HPDE6-E6E7 (cell line): ENCODE data around the gene AUTS2.
"Not testable (repeated sequence)": the region's sequence is repeated elsewhere in the genome, so short reads cannot be mapped to it uniquely, and the experiment has no call there.

ENCODE experiments used
- DNase-seq: peaks from one replicate; pipeline ENCODE4 v3.0.0; 2011; ENCODE audit warnings: missing footprints; ENCODE audit errors: extremely low spot score

The AUTS2 gene

GRCh38 chr7:70630440-70630817 is 1032.2 kb downstream of the AUTS2 start:
- no peak for DNase-seq

- DNase-seq: no peak
Measured at GRCh38 chr7:70630818-70631457, 1032.7 kb downstream of the AUTS2 start.

GRCh38 chr7:70631718-70632117 is 1033.4 kb downstream of the AUTS2 start:
- DNase-seq: no peak

GRCh38 chr7:70632400-70632799 is 1034.1 kb downstream of the AUTS2 start:
- no peak for DNase-seq

- DNase-seq: no peak
Measured at GRCh38 chr7:70634071-70634470, 1035.8 kb downstream of the AUTS2 start.

- DNase-seq: no peak
Measured at GRCh38 chr7:70634610-70635068, 1036.4 kb downstream of the AUTS2 start.

- DNase-seq: no peak
Measured at GRCh38 chr7:70635633-70636032, 1037.4 kb downstream of the AUTS2 start.

- DNase-seq: no peak
Measured at GRCh38 chr7:70636169-70636568, 1037.9 kb downstream of the AUTS2 start.

- DNase-seq: no peak
Measured at GRCh38 chr7:70637726-70638125, 1039.5 kb downstream of the AUTS2 start.

- no peak for DNase-seq
Measured at GRCh38 chr7:70638158-70639107, 1040.2 kb downstream of the AUTS2 start.

GRCh38 chr7:70640266-70640833 is 1042.1 kb downstream of the AUTS2 start:
- DNase-seq: no peak

GRCh38 chr7:70641882-70642281 is 1043.6 kb downstream of the AUTS2 start:
- DNase-seq: no peak

GRCh38 chr7:70645279-70645678 is 1047.0 kb downstream of the AUTS2 start:
- DNase-seq: no peak

- DNase-seq: no peak
Measured at GRCh38 chr7:70645876-70646351, 1047.6 kb downstream of the AUTS2 start.

GRCh38 chr7:70646536-70647248 is 1048.4 kb downstream of the AUTS2 start:
- no peak for DNase-seq

GRCh38 chr7:70647801-70648498 is 1049.7 kb downstream of the AUTS2 start:
- peak; percentile 49 for DNase-seq

- not testable (repeated sequence) for DNase-seq
Measured at GRCh38 chr7:70648499-70648861, 1050.2 kb downstream of the AUTS2 start.

- no peak for DNase-seq
Measured at GRCh38 chr7:70649323-70649722, 1051.0 kb downstream of the AUTS2 start.

GRCh38 chr7:70654146-70654545 is 1055.9 kb downstream of the AUTS2 start:
- no peak for DNase-seq

- no peak for DNase-seq
Measured at GRCh38 chr7:70654979-70655378, 1056.7 kb downstream of the AUTS2 start.

- no peak for DNase-seq
Measured at GRCh38 chr7:70655694-70656093, 1057.4 kb downstream of the AUTS2 start.
